ENCODE data around the gene MANF.

The MANF gene

GRCh38 chr3:51401735-51402134, 16.6 kb downstream of the MANF start:
- DNase-seq (ENCODE audit: low spot score), result no peak
- peak overlapping the region in 1 of 2 donors; percentile 36 for H3K27ac ChIP-seq
- no peak overlapping the region for H3K4me3 ChIP-seq
- no peak for TF ChIP-seq CTCF (IDR thresholded peaks at IDR 0.05)

GRCh38 chr3:51403675-51404074, 18.6 kb downstream of the MANF start:
- TF ChIP-seq CTCF (IDR thresholded peaks at IDR 0.05), result no peak
- Histone ChIP-seq H3K4me3 (no peak overlapping the region), H3K27ac (no peak overlapping the region)
- DNase-seq (ENCODE audit: low spot score), result no peak

GRCh38 chr3:51408021-51408420, 22.9 kb downstream of the MANF start:
- H3K4me3 ChIP-seq, result no peak overlapping the region

GRCh38 chr3:51408813-51409212, 23.7 kb downstream of the MANF start:
- no peak overlapping the region for H3K4me3 ChIP-seq
- no peak for TF ChIP-seq CTCF (IDR thresholded peaks at IDR 0.05)
- no peak for DNase-seq (ENCODE audit: low spot score)

More at GRCh38 chr3:51408021-51408420, 22.9 kb downstream of the MANF start:
- no peak for TF ChIP-seq CTCF (IDR thresholded peaks at IDR 0.05)
- DNase-seq (ENCODE audit: low spot score), result no peak
- H3K27ac ChIP-seq, result no peak overlapping the region

GRCh38 chr3:51422211-51422610, 37.1 kb downstream of the MANF start:
- no peak for TF ChIP-seq CTCF (IDR thresholded peaks at IDR 0.05)
- Histone ChIP-seq H3K4me3 (no peak overlapping the region), H3K27ac (no peak overlapping the region)
- no peak for DNase-seq (ENCODE audit: low spot score)

More at GRCh38 chr3:51408813-51409212, 23.7 kb downstream of the MANF start:
- no peak overlapping the region for H3K27ac ChIP-seq

GRCh38 chr3:51426921-51427320, 41.8 kb downstream of the MANF start:
- no peak for DNase-seq (ENCODE audit: low spot score)
- no peak overlapping the region for H3K4me3 ChIP-seq
- H3K27ac ChIP-seq, result no peak overlapping the region
- TF ChIP-seq CTCF (IDR thresholded peaks at IDR 0.05), result no peak

- no peak overlapping the region for H3K27ac ChIP-seq
- H3K4me3 ChIP-seq, result no peak overlapping the region
- no peak for TF ChIP-seq CTCF (IDR thresholded peaks at IDR 0.05)
- DNase-seq (ENCODE audit: low spot score), result no peak
Measured at GRCh38 chr3:51429138-51429537, 44.0 kb downstream of the MANF start.

Data from coronary artery (tissue), 2 donors.